ENCODE measurements around the gene UBALD1.

The UBALD1 gene

DNA sequence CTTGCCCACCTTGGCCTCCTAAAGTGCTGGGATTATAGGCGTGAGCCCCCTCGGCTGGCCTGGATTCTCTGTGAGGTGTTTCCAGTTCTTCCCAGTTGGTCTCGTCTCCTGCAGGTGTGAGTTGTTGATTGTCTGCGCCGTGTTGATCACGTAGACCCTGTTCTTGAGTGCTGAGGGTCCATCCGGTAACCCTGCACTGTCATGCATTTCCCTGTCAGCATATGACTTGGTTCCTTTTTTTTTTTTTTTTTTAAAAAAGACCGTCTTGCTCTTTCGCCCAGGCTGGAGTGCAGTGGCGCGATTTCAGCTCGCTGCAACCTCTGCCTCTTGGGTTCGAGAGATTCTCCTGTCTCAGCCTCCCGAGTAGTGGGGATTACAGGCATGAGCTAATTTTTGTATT lies 27.2 kb upstream of the UBALD1 start:
- DNase-seq: no peak

GRCh38 chr16:4641306-4641687 lies 26.6 kb upstream of the UBALD1 start:
- DNase-seq: no peak

- DNase-seq: no peak
Observed at GRCh38 chr16:4640572-4641305, 26.1 kb upstream of the UBALD1 start.

GRCh38 chr16:4639899-4640509 lies 25.3 kb upstream of the UBALD1 start:
- DNase-seq: no peak

DNA sequence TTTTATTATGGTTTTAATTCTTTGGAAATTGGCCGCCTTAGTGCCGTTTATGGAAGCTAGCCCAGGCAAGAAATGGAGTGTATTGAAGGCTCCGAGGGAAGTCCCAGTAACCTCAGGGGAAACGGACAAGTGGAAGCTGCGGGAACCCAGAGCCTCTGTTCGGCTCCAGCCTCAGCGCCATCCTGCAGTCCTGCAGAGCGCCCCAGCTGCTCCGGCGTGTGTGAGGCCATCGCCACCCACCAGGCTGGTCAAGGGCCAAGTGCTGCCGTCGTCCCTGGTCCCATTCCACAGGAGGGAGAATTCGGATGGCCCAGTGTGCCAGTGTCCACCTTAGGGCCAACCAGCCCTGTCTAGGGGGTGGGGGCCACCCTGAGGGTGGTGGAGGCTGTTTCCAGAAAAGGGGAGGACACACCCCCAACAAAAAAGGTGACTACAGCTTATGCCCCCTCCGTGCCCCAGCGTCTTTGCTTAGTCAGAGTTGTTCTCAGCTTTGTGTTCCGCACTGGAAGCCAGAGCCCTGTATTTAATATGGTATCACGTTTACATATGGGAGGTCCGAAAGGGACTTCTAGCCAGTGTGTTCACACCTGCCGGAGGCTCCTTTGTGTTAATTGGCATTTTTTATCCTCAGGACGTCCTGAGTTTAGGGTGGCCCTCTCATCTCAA lies 22.9 kb upstream of the UBALD1 start:
- no peak for DNase-seq

DNA sequence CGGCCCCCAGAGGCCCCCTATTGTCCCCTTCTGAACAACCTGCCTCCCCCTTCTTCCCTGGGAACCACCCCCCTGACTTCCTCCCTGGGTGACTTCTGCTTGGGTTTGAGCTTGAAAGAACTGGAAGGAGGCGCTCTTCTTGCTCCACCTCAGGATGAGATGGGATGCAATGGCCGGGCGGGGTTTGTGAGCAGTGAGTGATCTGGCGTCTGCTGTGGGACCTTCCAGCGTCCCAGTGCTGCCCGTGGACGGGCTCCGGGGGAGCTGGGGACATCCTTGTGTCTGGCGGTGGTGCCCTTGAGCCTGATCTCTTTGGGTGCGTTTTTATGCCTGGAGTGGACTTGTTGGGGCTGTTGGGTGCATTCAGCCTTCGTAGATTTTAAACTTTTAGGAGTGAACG lies 21.5 kb upstream of the UBALD1 start:
- DNase-seq: no peak

- no peak for DNase-seq
Observed at GRCh38 chr16:4634768-4635167, 20.1 kb upstream of the UBALD1 start.

GRCh38 chr16:4633910-4634635 lies 19.4 kb upstream of the UBALD1 start:
- no peak for DNase-seq

GRCh38 chr16:4631444-4631843 lies 16.8 kb upstream of the UBALD1 start:
- DNase-seq: no peak

- DNase-seq: no peak
Observed at GRCh38 chr16:4628283-4628682, 13.6 kb upstream of the UBALD1 start.

DNA sequence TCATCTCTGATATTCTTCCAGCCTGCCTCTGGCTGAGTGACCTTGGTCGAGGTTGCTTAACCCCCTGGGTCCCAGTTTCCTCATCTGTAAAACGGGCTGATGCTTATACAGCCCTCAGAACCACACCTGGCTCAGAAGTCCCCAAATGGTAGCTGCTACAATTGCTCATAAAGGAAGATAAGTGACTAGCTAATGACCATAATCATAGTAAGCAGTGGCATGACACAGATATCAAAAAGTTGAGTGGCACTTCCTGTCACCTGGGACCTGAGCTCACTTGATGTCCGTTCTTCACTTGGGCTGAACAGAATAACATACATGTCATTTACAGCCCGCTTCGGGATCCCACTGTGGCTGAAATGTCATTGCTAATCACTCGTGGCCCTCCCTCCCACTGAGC lies 11.7 kb upstream of the UBALD1 start:
- DNase-seq: no peak

- DNase-seq: no peak
Observed at GRCh38 chr16:4625560-4626159, 11.0 kb upstream of the UBALD1 start.

DNA sequence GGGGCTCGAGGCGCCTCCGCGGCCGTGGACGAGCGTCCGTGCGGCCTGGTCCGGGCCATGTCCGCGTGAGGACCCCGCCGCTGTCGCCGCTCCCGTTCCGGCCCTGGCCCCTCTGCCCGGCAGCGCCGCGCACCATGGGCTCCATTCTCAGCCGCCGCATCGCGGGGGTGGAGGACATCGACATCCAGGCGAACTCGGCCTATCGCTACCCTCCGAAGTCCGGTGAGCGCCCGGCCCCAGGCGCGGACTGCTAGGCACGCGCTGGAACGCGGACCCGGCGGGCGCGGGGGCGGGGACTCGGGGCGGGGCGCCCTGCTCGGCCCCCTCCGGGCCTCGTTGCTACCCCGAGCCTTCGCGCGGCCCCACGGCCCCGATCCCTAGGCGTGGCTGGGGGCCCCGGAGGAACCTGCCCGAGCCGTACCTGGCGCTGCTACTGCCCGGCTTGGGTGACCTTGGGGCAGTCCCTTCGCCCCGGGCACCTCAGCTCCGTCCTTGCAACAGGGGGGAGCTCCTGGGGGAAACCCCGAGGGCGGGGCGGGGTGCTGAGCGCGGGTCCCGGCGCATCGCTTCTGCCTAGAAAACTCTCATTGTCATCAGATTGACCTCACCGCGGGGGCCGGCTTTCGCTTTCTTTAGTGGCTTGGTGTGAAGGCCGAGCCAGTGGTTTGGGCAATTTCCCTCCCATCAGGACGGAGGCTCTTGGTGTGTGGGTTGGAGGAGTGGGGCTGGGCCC lies 10.3 kb upstream of the UBALD1 start:
- peak; percentile 61 to 66 for DNase-seq

DNA sequence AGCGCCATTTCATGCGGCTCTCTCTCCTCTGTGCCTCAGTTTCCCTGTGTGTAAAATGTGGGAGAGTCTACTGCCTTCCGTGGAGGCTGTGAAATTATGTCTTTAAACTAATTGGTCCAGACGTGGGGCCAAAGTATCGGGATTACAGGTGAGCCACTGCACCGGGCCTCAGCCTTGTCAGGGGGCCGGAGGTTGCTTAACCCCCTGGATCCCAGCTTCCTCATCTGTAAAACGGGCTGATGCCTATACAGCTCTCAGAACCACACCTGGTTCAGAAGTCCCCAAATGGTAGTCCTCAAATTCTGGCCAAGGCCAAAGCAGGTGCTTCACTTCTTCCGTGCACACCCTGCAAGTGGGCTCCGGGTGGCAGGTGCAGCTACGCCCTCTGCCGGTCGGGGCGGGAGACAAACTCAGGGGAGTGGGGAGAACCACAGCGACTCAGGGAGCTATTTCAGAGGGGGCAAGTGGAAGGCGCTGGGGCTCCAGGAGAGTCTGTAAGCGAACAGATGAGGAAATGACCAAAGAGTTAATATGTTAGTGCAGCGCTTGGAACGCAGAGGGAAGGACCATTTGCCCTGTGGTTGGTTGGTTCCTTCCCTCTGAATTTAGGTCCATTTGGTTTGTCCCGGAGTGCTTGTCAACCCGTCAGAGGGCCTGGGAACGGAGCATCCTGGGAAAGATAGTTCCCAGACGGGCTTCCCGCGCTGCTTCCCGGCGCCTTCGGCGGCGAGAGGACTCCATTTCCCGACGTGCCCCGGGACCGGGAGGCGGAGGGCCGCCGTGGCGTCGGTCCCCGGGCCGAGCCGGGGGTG lies 9.5 kb upstream of the UBALD1 start, which contains the start of gene MGRN1:
MGRN1 (plus strand) TSS at position 812 of the 812 bp plus-strand sequence. CDS start 135 bp downstream, outside the sequence.
- peak; percentile 87 to 90 for DNase-seq

GRCh38 chr16:4623593-4623992 lies 8.9 kb upstream of the UBALD1 start:
- no peak for DNase-seq

- no peak for DNase-seq
Observed at GRCh38 chr16:4618645-4619418, 4.1 kb upstream of the UBALD1 start.

GRCh38 chr16:4617880-4618279 lies 3.2 kb upstream of the UBALD1 start:
- no peak for DNase-seq

- peak; percentile 98 to 99 for DNase-seq
Observed at GRCh38 chr16:4616047-4616811, 1.5 kb upstream of the UBALD1 start.

DNA sequence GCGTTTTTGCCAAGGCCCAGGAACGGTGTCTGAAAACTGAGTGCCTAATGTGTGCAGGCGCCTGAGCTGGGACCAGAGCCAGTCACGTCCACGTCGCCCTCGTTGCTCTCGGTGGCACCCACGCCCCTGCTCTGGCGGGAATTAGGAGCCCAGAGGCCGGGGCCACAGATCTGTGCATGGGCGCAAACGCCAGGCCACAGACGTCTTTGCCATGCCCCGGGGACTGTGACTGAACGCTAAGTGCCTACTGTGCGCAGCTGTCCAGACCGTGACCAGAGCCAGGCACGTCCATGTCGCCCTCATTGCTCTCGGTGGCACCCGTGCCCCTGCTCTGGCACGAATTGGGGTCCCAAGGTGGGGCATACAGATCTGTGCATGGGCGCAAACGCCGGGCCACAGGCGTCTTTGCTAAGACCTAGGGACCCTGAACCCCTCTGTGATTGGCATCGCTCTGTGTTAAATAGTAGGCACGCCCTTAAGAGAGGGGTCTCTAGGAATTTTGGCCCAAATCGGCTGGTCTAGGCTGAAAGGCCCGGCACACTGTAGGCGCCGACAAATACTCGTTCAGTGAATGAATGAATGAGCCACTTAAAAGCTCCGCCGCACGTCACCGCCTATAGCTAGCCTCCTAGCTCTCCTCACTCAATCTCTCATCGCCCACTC lies 827 bp upstream of the UBALD1 start:
- DNase-seq: no peak

Data from stimulated activated CD4-positive, alpha-beta T cell treated with anti-CD3 and anti-CD28 coated beads, Interleukin-2, amount 100 ng/mL, for 48 hours (primary cell).